K562 (cell line): Measurements from ENCODE around the gene ATCAY.
"Not testable (repeated sequence)": the region's sequence is repeated elsewhere in the genome, so short reads cannot be mapped to it uniquely, and the experiment has no call there.

ENCODE experiments used
- CEBPB ChIP-seq: fragments of 450-650 bp; IDR thresholded peaks from 2 replicates; pipeline ENCODE4 v1.6.1; 2016; ENCODE audit warnings: missing genetic modification characterization, missing compliant biosample characterization
- EP300 ChIP-seq: IDR thresholded peaks from 2 replicates; pipeline ENCODE4 v1.6.1; 2012; ENCODE audit warnings: low read length, improper control_type of control experiment
- ETS1 ChIP-seq: conservative IDR thresholded peaks from 2 replicates; pipeline ENCODE4 v1.6.1; 2011; ENCODE audit warnings: low read depth, mild to moderate bottlenecking, low read length; ENCODE audit not compliant: control insufficient read depth
- EZH2 ChIP-seq: IDR thresholded peaks from 2 replicates; pipeline ENCODE4 v1.6.1; 2012; ENCODE audit warnings: low read depth, mild to moderate bottlenecking, inconsistent platforms, low read length, borderline replicate concordance
- HIVEP1 ChIP-seq: fragments of 250-450 bp; sonication (Bioruptor Pico); IDR thresholded peaks from 2 replicates; pipeline ENCODE4 v1.4.0; 2020; ENCODE audit warnings: mild to moderate bottlenecking
- MYC ChIP-seq, 2 experiments: fragments of 250-450 bp in 1 of 2; sonication (Bioruptor Pico) in 1 of 2; IDR thresholded peaks; 2 replicates each; pipeline versions ENCODE4 v1.5.1 to v1.6.1; 2012 to 2021; ENCODE audit warnings: low read depth in 2 of 2, borderline replicate concordance in 1 of 2, improper control_type of control experiment in 1 of 2, low read length in 1 of 2, mild to moderate bottlenecking in 1 of 2, moderate library complexity in 1 of 2
- TARDBP ChIP-seq: fragments of 450-650 bp; IDR thresholded peaks from 2 replicates; pipeline ENCODE4 v1.6.1; 2016
- ZEB2 ChIP-seq: fragments of 450-650 bp; IDR thresholded peaks from 2 replicates; pipeline ENCODE4 v1.6.1; 2016
- ZNF324 ChIP-seq: fragments of 250-450 bp; sonication (Bioruptor Pico); IDR thresholded peaks from 2 replicates; pipeline ENCODE4 v1.4.0; 2020; ENCODE audit warnings: mild to moderate bottlenecking
- ZNF699 ChIP-seq: fragments of 250-450 bp; sonication (Bioruptor Pico); IDR thresholded peaks from 2 replicates; pipeline ENCODE4 v1.8.0; 2021; ENCODE audit warnings: mild to moderate bottlenecking, moderate library complexity; ENCODE audit not compliant: insufficient replicate concordance
- ZZZ3 ChIP-seq: fragments of 450-650 bp; IDR thresholded peaks from 2 replicates; pipeline ENCODE4 v1.6.1; 2016; ENCODE audit warnings: antibody characterized with exemption, mild to moderate bottlenecking, moderate library complexity
- TF ChIP-seq, protein P1 (sequence below), 3 experiments: IDR thresholded peaks in 2 of 3; conservative IDR thresholded peaks in 1 of 3; 2 replicates each; pipeline ENCODE4 v1.5.1; 2011 to 2012; ENCODE audit warnings: low read length in 3 of 3, mild to moderate bottlenecking in 3 of 3, control low read depth in 2 of 3, improper control_type of control experiment in 1 of 3, inconsistent platforms in 1 of 3, low read depth in 1 of 3, mixed read lengths in 1 of 3, moderate library complexity in 1 of 3; ENCODE audit not compliant: insufficient read depth in 2 of 3

DNA sequence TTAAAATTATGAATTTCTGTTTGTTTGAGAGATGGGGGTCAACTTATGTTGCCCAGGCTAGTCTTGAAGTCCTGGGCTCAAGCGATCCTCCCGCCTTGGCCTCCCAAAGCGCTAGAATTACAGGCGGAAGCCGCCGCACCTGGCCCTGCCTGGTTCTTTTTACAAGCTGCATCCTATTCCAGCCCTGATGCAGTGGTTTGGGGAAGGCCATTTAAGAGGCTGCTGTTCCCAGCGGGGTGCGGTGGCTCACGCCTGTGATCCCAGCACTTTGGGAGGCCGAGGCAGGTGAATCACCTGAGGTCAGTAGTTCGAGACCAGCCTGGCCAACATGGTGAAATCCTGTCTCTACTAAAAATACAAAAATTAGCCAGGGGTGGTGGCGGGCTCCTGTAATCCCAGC, 87.5 kb downstream of the ATCAY start:
- not testable (repeated sequence) for TF ChIP-seq EP300; ZNF699; EZH2; ZNF324 (CRISPR knock-in tag); CEBPB (tag); ZEB2; ZZZ3; MYC (IDR thresholded peaks at IDR 0.05; ENCODE audit: low read depth, low read length); MYC (CRISPR knock-in tag; IDR thresholded peaks at IDR 0.05; ENCODE audit: borderline replicate concordance, low read depth); TARDBP; HIVEP1 (CRISPR knock-in tag); ETS1
- TF ChIP-seq, protein P1, sequence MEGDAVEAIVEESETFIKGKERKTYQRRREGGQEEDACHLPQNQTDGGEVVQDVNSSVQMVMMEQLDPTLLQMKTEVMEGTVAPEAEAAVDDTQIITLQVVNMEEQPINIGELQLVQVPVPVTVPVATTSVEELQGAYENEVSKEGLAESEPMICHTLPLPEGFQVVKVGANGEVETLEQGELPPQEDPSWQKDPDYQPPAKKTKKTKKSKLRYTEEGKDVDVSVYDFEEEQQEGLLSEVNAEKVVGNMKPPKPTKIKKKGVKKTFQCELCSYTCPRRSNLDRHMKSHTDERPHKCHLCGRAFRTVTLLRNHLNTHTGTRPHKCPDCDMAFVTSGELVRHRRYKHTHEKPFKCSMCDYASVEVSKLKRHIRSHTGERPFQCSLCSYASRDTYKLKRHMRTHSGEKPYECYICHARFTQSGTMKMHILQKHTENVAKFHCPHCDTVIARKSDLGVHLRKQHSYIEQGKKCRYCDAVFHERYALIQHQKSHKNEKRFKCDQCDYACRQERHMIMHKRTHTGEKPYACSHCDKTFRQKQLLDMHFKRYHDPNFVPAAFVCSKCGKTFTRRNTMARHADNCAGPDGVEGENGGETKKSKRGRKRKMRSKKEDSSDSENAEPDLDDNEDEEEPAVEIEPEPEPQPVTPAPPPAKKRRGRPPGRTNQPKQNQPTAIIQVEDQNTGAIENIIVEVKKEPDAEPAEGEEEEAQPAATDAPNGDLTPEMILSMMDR (IDR thresholded peaks at IDR 0.05 in 2 of 3, conservative IDR thresholded peaks at IDR 0.05 in 1 of 3; ENCODE audit: insufficient read depth in 2 of 3, low read depth in 1 of 3, low read length in 3 of 3): not testable (repeated sequence)
